ENCODE results near the gene HHATL.
A peak's percentile ranks its signal among the peaks of the same experiment; 100 is the strongest.

HHATL gene

DNA sequence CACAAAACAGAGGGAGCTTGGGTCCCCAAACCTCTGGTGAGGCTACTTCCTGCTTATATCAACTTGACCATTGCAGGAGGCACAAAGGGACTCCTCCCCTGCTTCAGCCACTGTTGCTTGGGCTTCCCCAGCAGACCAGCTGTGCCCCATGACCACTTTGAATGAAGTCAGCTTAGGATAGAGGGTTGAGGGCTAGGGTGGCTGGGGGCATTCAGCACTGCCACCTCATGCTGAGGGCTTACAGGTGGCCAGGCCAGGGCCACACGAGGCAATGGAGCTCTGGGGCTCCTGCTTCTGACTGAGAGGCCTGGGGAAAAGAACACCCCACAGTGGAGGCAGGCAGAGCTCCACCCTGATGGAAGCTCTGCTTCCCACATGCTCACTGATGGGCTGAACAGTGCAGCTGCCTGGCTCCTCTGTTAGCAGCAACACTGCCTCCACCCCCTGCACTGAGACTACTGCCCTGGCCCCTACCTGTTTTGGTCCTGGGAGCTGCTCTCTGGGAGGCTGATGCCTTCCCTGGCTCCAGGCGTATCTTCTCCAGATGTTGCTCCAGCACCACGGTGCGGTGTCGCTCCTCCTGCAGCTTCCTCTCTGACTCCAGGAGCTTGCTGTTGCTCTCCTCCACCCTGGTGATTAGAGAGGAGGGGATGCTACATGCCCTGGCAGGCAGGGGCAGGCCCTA, 10.2 kb upstream of the HHATL start:
- DNase-seq (ENCODE audit: low spot score): no peak

- no peak for DNase-seq (ENCODE audit: low spot score)
Observed at GRCh38 chr3:42712344-42712648, 9.7 kb upstream of the HHATL start.

DNA sequence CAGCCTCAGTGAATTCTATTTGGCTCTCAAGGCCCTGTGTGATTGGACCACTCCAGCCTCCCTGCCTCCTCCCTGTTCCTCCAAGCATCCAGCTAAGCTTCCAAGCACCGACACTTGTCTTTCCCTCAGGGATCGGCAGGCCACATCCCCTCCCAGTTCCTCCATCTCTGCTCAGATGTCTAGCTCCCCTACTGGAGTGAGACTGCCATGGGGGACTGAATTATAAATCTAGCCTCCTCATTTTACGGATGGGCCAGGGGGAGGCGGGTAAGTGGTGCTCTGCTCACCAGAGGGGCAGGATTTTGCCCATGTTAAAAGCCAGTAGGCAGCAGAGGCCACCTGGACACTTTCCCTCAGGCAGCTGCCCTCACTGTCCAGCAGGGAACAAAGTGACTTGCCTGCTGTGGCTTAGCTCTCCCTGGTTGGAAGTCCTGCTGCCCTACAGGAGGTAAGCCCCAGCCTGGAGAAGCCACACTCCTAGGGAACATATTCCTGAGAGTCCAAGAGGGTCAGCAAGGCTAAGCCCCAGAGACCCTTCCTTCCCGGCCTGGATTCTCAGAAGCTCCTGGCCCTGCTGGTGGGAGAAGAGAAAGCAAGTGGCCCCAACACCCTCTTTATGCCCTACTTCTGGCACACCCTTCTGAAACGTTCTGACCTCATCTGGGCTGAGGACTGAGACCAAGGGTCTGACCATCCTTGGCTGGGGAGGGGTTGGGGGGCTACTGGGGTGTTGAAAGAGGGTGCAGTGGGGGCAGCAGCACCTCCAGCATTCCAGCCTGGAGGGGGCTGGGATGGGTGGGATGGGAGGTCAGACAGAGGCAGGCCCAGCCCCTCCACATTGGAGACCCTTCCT, 9.1 kb upstream of the HHATL start:
- DNase-seq (ENCODE audit: low spot score): no peak

DNA sequence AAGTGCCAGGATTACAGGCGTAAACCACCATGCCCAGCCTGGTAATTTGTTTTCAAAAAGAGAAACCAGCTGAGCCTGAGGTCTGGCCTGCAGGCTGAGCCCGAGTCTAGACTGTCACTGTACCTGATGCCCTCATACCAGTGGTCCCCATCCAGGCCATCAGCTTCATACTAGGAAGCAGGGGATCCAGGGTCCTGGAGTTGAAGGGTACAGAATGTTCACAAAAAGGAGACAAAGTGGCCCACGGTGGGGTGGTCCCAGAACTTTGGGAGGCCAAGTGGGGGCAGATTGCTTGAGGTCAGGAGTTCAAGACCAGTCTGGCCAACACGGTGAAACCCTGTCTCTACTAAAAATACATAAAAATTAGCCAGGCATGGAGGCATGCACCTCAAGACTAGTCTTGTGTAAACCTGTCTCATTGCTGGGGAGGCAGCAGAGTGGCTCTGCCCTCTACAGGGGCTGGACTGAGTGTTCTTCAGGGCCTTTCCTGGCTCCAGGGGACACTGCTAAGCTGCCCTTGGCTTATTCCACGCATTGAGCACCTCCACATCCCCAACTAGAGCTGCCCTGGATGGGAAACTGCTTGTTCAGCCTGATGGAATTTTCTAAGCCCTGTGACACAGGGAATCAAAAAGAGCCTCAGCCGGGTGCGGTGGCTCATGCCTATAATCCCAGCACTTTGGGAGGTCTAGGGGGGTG, 7.9 kb upstream of the HHATL start:
- DNase-seq (ENCODE audit: low spot score): no peak

GRCh38 chr3:42709621-42710020, 7.0 kb upstream of the HHATL start:
- DNase-seq (ENCODE audit: low spot score): no peak

DNA sequence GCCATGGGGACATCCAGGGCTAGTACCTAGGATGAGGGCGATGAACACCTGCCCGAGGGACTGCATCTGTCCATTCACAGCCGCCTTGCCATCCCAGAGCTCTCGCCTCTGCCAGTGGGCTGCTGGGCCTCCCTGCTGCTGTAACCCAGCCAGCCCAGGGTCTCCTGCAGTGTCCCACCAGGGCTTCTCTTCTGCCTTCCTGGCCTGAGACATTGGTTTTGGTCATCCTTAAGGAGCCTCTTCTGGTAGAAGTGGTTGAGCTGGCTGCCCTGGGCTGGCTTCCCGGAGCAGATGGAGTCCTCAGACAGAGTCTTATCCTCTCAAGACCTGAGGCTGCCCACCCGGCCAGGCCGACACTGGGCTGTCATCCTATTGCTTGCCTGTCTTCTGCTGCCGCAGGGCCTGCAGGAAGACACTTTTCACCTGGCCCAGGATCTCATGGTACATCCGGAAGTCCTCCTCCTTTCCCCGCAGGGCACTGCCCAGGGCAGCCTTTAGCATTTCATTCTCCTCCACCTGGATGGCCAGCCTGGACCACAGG, 6.1 kb upstream of the HHATL start:
- no peak for DNase-seq (ENCODE audit: low spot score)

DNA sequence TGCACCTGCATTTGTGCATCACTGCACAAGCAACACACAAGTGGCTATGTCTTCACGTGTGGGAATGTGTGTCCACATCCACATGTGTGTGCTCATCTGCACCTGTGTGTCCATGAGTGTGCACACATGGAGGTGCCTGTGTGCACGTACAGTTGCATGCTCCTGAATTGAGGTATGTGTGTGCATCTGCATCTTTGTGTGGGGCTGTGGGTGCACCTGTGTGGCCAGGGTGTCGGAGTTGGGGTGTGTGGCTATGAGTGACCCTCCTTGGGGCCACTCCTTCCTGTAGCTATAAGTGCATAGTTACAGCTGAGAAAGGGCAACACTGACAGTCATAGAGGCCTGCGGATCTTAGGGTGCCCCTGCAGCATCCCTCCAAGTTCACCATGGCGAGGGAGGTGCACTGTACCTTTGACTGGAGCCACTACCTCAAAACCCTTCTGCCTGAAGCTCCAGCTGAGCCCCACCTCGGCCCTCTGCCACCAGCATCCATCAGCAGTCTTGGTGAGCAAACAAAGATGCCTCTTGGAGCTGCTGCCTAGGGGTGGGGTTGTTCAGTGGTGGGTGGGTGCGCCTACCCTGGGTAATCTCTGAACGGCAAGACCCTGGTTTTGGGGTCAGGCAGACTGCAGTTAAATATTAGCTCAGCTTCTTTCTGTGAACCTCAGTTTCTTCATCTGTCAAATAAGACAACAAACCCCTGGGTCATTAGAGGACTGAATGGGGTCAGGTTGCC, 5.2 kb upstream of the HHATL start:
- no peak for DNase-seq (ENCODE audit: low spot score)

- no peak for DNase-seq (ENCODE audit: low spot score)
Observed at GRCh38 chr3:42706721-42707619, 4.4 kb upstream of the HHATL start.

GRCh38 chr3:42705962-42706585, 3.5 kb upstream of the HHATL start:
- no peak for DNase-seq (ENCODE audit: low spot score)

GRCh38 chr3:42705058-42705767, 2.6 kb upstream of the HHATL start:
- no peak for DNase-seq (ENCODE audit: low spot score)

DNA sequence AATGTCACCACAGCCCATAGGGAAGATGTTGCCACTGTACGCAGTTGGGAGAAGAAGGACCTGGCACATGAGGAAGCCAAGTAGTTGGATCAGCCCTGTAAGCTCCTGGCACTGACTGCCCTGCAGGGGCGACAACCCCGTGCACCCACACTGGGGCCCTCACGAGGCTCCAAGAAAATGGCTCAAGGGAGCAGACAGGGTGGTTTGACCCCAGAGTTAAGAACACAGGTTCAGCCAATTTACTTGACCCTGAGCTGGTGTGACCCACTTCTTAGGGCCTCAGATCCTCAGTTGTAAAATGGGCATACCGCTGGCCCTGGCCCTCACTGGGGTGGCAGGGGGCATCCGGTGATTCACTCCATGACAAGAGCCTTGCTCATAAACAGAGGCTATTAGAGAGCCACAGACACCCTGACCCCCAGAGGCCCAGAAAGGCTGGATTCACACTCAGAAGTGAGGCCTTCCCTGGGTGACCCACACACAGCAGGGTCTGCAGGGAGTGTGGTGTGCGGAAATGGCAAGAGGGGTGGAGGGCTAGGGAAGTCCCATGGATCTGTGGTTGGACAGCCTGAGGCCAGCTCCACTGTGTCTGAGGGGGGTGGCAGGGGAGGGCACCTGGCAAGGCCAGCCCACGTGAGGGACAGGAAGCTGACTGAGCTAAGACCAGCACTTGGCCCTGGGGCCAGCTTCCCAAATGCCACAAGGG, 1.7 kb upstream of the HHATL start:
- DNase-seq (ENCODE audit: low spot score): no peak

GRCh38 chr3:42703695-42704025, 1.1 kb upstream of the HHATL start:
- no peak for DNase-seq (ENCODE audit: low spot score)

GRCh38 chr3:42702982-42703694, 540 bp upstream of the HHATL start:
- DNase-seq (ENCODE audit: low spot score): no peak

GRCh38 chr3:42701371-42702065, 1.1 kb downstream of the HHATL start:
- DNase-seq (ENCODE audit: low spot score): peak; percentile 93

DNA sequence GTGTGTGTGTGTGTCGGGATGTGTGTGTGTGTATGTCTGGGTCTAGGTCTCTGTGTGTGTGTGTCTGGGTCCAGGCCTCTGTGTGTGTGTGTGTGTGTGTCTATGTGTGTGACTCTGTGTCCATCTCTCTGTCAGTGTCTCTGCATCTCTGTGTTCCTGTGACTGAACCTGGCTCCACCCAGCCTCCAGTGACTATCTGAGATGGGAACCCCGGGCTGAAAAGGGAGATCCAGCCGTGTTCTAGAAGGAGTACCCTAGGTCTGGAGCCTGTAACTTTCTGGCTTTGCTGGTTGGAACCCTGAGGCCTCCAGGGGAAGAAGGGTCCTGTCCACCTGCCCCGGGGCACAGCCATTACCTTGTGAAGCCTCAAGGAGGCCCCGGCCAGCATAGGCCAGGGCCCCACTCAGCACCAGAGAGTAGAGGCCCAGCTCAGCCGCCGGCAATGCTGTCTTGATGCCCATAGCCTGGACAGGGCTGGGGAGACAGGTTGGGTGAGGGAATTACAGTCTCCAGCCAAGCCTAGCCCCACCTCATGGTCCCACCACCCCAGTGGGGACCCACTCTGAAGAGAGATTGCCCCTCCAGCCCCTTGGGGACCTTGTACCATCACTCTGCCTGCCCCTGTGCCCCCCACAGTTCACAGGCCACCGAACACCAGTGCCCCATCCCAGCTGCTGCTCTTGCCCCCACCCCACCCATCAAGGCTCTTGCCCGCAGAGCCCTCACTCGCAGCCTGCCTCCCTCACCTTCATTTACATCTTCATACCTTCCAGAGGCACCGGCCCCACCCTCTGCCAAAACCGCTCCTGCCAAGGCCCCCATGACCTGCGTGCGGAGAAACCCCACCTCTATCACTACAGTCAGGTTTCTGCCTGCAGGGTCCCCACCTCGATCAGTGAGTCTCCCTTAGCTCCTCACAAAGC, 2.0 kb downstream of the HHATL start:
- no peak for DNase-seq (ENCODE audit: low spot score)

GRCh38 chr3:42699511-42699971, 3.1 kb downstream of the HHATL start:
- no peak for DNase-seq (ENCODE audit: low spot score)

- DNase-seq (ENCODE audit: low spot score): no peak
Observed at GRCh38 chr3:42698911-42699230, 3.7 kb downstream of the HHATL start.

All from Ammon's horn (tissue), 1 donor.